ENCODE measurements around the gene RNF157.

DNA sequence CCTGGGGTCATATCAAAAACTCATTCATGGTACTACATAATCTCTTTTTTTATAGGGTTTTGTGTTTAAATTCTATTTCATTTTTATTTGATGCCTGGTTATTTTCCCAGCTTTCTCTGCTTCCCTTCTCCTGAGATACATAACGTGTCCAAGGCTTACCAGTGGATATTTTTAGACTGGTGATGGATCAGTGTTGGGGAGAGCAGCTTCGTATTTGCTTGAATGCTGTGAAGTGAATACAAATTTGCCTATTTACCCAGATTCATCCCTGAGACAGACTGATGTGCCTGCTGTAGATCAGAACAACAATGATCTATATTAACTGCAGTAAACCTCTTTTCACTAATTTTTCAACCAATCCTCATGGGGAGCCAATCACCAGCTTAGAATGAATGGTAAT is 56.0 kb downstream of the RNF157 start:
- TF ChIP-seq, protein P1, sequence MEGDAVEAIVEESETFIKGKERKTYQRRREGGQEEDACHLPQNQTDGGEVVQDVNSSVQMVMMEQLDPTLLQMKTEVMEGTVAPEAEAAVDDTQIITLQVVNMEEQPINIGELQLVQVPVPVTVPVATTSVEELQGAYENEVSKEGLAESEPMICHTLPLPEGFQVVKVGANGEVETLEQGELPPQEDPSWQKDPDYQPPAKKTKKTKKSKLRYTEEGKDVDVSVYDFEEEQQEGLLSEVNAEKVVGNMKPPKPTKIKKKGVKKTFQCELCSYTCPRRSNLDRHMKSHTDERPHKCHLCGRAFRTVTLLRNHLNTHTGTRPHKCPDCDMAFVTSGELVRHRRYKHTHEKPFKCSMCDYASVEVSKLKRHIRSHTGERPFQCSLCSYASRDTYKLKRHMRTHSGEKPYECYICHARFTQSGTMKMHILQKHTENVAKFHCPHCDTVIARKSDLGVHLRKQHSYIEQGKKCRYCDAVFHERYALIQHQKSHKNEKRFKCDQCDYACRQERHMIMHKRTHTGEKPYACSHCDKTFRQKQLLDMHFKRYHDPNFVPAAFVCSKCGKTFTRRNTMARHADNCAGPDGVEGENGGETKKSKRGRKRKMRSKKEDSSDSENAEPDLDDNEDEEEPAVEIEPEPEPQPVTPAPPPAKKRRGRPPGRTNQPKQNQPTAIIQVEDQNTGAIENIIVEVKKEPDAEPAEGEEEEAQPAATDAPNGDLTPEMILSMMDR (IDR thresholded peaks at IDR 0.05; ENCODE audit: low read depth, low read length, poor library complexity, severe bottlenecking), result no peak
- no peak for TF ChIP-seq EZH2phosphoT487 (IDR thresholded peaks at IDR 0.05; ENCODE audit: borderline replicate concordance, low read length)

Measured in DOHH2 (cell line).